Measurements from ENCODE around the gene RGS7.
"Not testable (repeated sequence)": the region's sequence is repeated elsewhere in the genome, so short reads cannot be mapped to it uniquely, and the experiment has no call there.

Gene RGS7

DNA sequence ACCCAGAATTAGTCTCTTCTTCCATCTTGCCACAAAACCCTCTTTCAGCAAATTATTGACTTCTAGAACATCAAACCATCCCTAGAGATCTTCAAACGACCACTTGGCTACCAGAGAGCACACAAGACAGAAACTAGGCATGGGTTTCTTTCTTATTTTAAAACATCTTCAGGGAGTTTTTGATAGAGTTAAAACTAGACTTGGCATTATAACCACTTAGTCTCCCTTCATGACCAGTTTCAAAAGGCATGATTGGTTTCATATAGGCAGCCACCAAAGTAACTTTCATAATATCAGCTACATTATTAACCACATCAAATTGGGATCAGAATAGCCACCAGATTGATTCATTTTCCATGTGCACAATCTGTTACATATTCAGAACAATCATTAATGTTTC is 376.7 kb downstream of the RGS7 start:
- in situ Hi-C loops (cut with HindIII; ENCODE audit: low pct_ligation_motif_present, low pct_unique_long_range_greater_than_20kb, low sequenced_read_pairs) = no loop called here
- no peak for DNase-seq

DNA sequence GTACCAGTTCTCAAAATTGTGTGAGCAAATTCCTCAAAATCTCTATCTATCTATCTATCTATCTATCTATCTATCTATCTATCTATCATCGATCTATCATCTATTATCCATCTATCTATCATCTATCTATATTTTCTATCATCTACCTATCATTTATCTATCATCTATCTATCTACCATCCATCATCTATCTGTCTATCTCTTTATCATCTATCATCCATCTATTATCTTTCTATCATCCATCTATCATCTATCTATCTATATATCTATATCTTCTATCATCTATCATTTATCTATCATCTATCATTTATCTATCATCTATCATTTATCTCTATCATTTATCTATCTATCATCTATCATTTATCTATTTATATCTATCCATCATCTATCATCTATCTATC is 380.3 kb downstream of the RGS7 start:
- in situ Hi-C loops (cut with HindIII; ENCODE audit: low pct_ligation_motif_present, low pct_unique_long_range_greater_than_20kb, low sequenced_read_pairs) = no loop called here

DNA sequence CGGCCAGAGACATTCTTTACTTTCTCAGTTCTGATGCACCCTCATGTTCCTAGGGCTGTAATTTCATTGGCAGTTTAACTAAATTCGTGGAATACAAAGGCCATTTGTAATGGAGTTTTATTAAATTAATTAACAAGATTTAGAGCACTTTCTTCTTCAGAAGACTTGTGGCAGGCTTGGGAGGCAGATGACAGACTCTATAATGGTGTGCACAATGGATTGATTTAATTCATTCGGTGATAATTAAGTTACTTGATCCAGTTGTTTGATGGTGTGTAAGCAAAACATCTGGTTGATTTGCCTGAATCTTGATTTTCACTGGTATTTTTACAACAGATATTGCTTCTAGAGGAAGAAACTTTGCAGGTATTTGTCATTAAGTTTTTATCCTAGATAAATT is 383.1 kb downstream of the RGS7 start:
- DNase-seq = no peak
- in situ Hi-C loops (cut with HindIII; ENCODE audit: low pct_ligation_motif_present, low pct_unique_long_range_greater_than_20kb, low sequenced_read_pairs) = no loop called here

More for the DNA sequence above, 380.3 kb downstream of the RGS7 start:
- no peak for DNase-seq

- DNase-seq; in situ Hi-C loops (cut with HindIII; ENCODE audit: low pct_ligation_motif_present, low pct_unique_long_range_greater_than_20kb, low sequenced_read_pairs): not testable (repeated sequence)
Measured at GRCh38 chr1:240972059-240972458, 384.9 kb downstream of the RGS7 start.

GRCh38 chr1:240970253-240970652 is 386.8 kb downstream of the RGS7 start:
- DNase-seq = no peak
- in situ Hi-C loops (cut with HindIII; ENCODE audit: low pct_ligation_motif_present, low pct_unique_long_range_greater_than_20kb, low sequenced_read_pairs) = no loop called here

DNA sequence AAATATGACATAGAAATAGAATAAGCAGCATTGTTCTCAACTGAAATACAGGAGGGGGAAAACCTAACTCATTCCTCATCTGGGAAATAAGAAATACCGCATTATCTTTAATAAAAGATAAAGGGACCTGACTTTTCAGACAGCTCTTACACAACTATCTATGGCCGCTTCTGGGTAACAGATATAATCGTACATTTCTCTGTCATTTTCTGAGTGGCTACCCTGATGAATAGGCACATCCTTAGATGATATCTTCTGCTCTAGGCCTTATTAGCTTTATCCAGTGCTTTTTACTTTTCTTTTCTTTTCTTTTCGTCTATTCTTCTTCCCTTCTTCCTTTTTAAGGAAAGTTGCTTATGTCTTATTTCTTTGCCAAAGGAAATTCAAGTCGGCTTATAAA is 388.1 kb downstream of the RGS7 start:
- in situ Hi-C loops (cut with HindIII; ENCODE audit: low pct_ligation_motif_present, low pct_unique_long_range_greater_than_20kb, low sequenced_read_pairs) = no loop called here

DNA sequence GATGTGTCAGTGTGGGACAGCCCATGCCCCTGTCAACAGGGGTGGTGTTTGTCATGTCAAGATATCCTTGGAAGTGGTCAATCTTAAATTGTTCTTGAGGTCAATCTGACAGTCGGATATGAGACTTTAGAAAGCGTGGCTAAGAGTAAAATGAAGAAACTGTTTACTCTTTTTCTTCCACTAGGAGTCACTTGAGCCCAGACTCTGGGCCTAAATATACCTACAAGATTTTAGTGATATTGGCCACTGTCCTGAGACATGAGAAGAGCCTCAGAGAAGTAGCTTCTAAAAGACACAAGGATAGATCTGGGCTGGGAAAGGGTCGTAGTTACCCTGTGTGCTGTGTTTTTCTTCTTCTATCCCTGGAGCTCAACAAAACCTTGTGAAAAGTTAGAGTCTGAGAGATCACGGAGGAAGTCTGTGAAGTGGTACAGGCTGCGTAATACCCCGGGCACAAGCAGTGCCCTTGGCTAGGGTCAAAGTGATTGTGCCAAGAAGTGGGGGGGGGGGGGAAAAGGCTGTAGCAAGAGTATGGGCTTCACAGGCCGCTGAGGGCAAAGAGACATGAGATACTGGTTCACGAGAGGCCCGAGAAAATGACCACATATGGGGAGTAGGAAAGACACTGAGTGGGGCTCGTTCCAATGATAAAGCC is 389.8 kb downstream of the RGS7 start:
- in situ Hi-C loops (cut with HindIII; ENCODE audit: low pct_ligation_motif_present, low pct_unique_long_range_greater_than_20kb, low sequenced_read_pairs) = no loop called here
- DNase-seq = peak; percentile 22

More for the DNA sequence above, 388.1 kb downstream of the RGS7 start:
- DNase-seq = no peak

- in situ Hi-C loops (cut with HindIII; ENCODE audit: low pct_ligation_motif_present, low pct_unique_long_range_greater_than_20kb, low sequenced_read_pairs) = no loop called here
- no peak for DNase-seq
Measured at GRCh38 chr1:240965581-240966091, 391.4 kb downstream of the RGS7 start.

DNA sequence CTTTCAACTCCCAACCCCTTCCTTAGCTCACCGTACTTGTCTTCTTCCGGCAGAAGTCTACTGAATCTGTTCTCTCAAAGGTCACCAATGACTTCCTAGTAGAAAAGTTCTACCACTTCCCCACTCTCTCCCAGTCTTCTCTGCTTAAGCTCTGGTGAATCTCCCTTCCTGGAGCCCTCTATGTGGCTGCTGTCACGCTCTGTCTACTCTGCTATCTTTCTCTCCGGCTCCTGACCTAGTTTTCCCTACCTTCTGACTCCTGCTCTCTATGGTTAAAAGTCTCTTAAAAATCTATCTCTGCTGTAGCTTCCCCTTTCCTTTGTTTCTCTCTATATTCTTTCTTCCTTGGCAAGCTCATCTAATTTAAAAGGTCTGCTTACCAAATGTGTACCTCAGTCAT is 394.9 kb downstream of the RGS7 start:
- in situ Hi-C loops (cut with HindIII; ENCODE audit: low pct_ligation_motif_present, low pct_unique_long_range_greater_than_20kb, low sequenced_read_pairs) = no loop called here
- no peak for DNase-seq

DNA sequence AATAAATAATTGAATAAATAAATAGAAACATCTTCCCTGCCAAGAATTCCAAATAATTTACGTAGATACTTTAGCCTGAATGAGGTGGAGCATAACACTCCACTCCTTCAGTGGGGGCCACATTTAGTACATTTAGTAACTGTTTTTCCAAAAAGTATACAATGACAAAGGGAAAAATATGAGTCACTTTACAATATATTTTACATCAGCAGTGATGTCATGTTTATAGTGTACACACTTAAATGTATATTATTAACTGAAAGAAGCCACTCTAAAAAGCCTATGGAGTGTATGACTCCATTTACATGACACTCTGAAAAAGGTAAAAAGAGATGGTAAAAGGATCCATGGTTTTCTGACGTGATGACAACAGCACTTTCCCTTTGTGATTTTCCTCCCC is 400.6 kb downstream of the RGS7 start:
- in situ Hi-C loops (cut with HindIII; ENCODE audit: low pct_ligation_motif_present, low pct_unique_long_range_greater_than_20kb, low sequenced_read_pairs) = no loop called here
- DNase-seq = no peak

DNA sequence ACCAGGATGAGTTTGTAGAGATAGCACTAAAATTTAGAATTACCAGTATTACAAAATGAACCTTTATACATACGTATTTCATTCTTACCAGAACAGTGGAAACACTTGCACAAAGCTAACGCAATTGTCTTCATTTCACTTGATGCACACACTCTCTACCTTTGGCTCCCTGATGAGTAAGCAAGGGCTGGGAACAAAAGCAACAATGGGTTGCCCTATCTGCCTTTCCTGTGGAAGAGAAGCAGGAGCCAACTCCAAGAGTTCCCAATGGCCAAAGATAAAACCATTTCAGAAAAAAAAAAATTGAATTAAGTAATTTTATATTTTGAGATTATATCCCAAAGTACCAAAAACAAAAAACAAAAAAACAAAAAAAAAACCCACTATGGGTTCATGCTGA is 401.0 kb downstream of the RGS7 start:
- no peak for DNase-seq
- in situ Hi-C loops (cut with HindIII; ENCODE audit: low pct_ligation_motif_present, low pct_unique_long_range_greater_than_20kb, low sequenced_read_pairs) = no loop called here

DNA sequence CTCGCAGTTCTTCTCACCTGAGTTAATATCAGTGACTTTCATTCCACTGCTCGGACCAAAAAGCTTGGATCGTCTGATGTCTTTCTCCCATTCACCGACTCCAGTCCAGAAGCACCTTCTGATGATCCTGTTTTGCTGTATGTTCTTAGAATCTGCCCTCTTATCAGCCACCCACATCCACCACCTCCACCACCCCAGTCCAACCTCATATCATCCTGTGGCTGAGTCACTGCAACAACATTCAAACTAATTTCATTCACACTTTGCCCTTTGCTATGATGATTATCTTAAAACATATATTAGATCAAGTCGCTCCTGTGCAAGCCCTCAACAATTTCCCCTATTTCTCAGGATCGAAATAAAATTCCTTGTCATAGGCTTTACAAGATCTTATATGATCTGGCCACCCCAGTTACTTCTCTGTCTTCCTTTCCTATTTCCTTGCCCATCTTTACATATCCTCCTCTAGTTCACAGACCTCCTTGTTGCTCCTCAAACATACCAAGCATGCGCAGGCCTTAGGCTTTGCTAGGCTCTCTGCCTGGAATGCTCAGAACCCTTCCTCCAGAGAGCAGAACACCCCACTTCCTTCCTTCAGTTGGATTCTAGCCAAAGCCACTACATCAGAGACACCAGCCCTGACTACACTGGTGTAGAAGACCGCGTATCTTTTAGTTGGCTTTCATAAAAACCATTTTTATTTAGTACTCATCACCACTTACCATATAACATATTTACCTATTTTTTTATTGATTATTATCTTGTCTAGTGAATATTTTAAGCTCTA is 409.4 kb downstream of the RGS7 start:
- no peak for DNase-seq
- in situ Hi-C loops (cut with HindIII; ENCODE audit: low pct_ligation_motif_present, low pct_unique_long_range_greater_than_20kb, low sequenced_read_pairs) = no loop called here

- in situ Hi-C loops (cut with HindIII; ENCODE audit: low pct_ligation_motif_present, low pct_unique_long_range_greater_than_20kb, low sequenced_read_pairs) = no loop called here
- DNase-seq = peak; percentile 55
Measured at GRCh38 chr1:240946926-240947325, 410.1 kb downstream of the RGS7 start.

GRCh38 chr1:240942901-240943300 is 414.1 kb downstream of the RGS7 start:
- in situ Hi-C loops (cut with HindIII; ENCODE audit: low pct_ligation_motif_present, low pct_unique_long_range_greater_than_20kb, low sequenced_read_pairs) = no loop called here

GRCh38 chr1:240941701-240942370 is 415.2 kb downstream of the RGS7 start:
- in situ Hi-C loops (cut with HindIII; ENCODE audit: low pct_ligation_motif_present, low pct_unique_long_range_greater_than_20kb, low sequenced_read_pairs) = no loop called here
- DNase-seq = no peak

More at GRCh38 chr1:240942901-240943300, 414.1 kb downstream of the RGS7 start:
- no peak for DNase-seq

DNA sequence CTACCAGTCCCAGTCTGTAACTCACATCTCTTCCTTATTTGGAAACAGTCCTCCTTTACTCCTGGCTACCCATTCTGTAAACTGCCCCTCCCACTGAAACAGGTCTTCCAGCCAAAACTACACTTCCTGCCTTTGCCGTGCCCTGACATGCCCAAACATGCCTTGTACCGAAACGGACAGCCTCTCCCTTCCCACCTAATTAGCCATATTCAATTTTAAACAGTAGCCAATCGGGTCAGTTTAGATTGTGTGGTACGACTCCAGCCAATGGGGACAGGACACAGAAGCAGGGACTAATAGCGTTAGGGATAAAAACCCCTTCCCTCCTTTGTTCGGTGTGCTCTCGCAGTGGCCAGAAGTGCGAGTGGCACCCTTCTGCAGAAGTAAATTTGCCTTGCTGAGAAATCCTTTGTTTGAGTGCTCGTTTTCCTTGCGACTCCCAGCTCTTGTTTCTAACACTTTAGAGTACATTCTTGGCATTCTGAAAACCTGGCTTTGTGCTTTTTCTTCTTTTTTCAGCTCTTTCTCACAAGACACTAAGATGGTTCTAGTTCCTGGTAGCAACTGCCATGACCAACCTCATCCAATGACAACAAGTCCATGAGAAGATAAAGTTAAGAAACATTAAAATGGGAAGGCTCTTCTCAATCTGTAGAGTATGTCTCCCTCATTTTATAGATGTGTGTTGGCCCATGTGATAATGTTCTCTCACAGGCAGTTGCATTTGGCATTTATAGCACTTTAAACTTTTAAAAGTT is 419.9 kb downstream of the RGS7 start:
- DNase-seq = no peak
- in situ Hi-C loops (cut with HindIII; ENCODE audit: low pct_ligation_motif_present, low pct_unique_long_range_greater_than_20kb, low sequenced_read_pairs) = no loop called here

GRCh38 chr1:240935920-240936319 is 421.1 kb downstream of the RGS7 start:
- DNase-seq = no peak
- in situ Hi-C loops (cut with HindIII; ENCODE audit: low pct_ligation_motif_present, low pct_unique_long_range_greater_than_20kb, low sequenced_read_pairs) = no loop called here

DNA sequence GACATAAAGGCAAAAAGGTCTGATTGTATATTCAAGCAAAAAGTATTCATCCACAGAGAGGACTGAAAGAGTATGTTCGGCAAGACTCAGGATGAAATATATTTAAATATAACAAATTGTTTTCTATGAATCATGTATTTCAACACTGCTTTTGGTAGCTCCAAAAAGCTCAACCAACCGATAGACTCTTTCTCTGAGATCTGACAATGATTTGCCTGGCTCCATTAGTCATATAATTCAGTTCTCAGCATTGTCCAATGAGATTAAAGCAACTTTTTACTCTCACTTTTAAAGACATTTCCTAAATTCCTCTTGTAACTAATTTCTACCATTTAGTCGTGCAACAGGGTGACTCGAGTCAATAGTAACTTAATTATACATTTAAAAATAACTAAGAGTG is 426.0 kb downstream of the RGS7 start:
- DNase-seq = no peak
- in situ Hi-C loops (cut with HindIII; ENCODE audit: low pct_ligation_motif_present, low pct_unique_long_range_greater_than_20kb, low sequenced_read_pairs) = no loop called here

- DNase-seq = no peak
- in situ Hi-C loops (cut with HindIII; ENCODE audit: low pct_ligation_motif_present, low pct_unique_long_range_greater_than_20kb, low sequenced_read_pairs) = no loop called here
Measured at GRCh38 chr1:240928265-240928664, 428.7 kb downstream of the RGS7 start.

Measured in ACHN (cell line).